Measurements from ENCODE around the gene VPS13D.

VPS13D gene

DNA sequence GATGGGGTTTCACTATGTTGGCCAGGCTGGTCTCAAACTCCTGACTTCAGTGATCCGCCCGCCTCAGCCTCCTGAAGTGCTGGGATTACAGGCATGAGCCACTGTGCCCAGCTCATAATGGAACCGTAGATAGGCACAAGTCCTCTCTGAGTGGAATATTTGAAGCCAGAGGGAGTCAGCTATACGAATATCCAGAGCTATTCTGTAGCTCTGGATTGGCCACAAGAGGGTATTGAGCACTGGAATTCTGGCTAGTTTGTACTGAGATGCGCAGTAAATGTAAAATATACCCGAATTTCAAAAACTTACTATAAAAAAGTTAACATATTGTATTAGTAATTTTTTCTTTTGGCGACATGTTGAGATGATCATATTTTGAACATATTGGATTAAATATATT is 851 bp upstream of the VPS13D start:
- Histone ChIP-seq H3K27me3 (no peaks in the 10 kb centered on the region), H3K27ac (no peak overlapping the region), H3K9me3 (no peaks in the 10 kb centered on the region), H3K36me3 (peaks cover 5% of the 10 kb centered on the region), H3K4me3 (ENCODE audit: low read depth in 1 of 2, low read length in 1 of 2) (no peak overlapping the region), H3K4me1 (ENCODE audit: control insufficient read depth in 1 of 2, insufficient read depth in 1 of 2, low read depth in 1 of 2, low read length in 1 of 2) (peaks cover 13 to 19% of the 10 kb centered on the region in 2 experiments)
- TF ChIP-seq, protein P1, sequence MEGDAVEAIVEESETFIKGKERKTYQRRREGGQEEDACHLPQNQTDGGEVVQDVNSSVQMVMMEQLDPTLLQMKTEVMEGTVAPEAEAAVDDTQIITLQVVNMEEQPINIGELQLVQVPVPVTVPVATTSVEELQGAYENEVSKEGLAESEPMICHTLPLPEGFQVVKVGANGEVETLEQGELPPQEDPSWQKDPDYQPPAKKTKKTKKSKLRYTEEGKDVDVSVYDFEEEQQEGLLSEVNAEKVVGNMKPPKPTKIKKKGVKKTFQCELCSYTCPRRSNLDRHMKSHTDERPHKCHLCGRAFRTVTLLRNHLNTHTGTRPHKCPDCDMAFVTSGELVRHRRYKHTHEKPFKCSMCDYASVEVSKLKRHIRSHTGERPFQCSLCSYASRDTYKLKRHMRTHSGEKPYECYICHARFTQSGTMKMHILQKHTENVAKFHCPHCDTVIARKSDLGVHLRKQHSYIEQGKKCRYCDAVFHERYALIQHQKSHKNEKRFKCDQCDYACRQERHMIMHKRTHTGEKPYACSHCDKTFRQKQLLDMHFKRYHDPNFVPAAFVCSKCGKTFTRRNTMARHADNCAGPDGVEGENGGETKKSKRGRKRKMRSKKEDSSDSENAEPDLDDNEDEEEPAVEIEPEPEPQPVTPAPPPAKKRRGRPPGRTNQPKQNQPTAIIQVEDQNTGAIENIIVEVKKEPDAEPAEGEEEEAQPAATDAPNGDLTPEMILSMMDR (IDR thresholded peaks at IDR 0.05) = no peak

DNA sequence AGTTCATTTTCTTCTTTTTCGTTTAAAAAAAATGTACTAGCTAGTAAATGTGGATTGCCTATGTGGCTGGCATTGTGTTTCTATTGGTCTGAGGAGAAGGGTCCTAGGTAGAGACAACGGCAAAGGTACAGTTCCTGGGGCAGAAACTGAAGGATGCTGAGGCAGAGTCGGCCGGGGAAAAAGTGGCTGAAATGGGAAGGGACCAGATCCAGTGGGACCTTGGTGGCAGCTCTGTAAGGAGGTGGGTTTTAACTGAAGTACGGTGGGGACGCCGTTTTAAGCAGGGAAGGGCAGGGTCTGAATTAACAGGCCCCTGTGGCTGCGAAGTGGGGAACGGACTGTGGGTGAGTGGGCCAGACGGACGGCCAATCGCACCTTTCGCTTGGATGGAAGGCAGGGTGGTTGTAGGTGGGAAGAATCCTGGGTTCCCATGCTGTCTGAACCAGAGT is 420 bp upstream of the VPS13D start:
- TF ChIP-seq, protein P1 (IDR thresholded peaks at IDR 0.05) = no peak
- Histone ChIP-seq H3K27ac (no peak overlapping the region), H3K27me3 (no peaks in the 10 kb centered on the region), H3K4me1 (ENCODE audit: control insufficient read depth in 1 of 2, insufficient read depth in 1 of 2, low read depth in 1 of 2, low read length in 1 of 2) (peaks cover 13 to 19% of the 10 kb centered on the region in 2 experiments), H3K36me3 (peaks cover 6% of the 10 kb centered on the region), H3K4me3 (ENCODE audit: low read depth in 1 of 2, low read length in 1 of 2) (peak overlapping the region; percentile 74 to 92), H3K9me3 (no peaks in the 10 kb centered on the region)

DNA sequence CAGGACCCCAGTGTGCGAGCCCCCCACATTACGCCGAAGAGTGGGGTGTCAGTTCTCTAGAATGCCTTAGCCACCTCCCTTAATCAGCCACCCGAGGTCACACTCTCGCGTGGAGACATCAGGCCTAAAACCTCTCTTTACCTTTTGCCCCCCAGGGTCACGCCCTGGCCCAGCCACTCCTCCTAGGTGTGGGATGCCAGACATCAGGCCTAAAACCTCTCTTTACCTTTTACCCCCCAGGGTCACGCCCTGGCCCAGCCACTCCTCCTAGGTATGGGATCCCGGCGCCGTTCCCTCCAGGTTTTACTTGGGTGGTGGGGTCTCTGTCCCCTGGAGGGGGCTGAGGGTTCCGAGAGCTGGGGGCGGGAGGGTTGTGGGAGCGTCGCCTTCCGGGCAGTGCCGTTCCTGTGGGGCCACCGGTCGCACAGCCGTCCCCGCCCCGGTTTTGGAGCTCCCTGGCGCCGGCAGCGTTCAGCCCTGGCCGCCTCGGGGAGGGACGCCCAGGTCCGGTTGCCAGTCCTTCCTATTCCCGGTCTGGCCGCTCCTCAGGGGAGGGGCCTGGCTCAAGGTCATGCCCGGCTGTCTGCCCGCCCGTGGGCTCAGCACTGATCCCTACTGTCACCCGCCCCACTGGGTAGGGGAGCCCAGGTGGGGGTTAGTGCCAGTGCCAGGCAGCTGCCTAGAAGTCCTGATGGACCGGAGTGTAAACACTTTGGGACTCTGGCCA is 882 bp downstream of the VPS13D start:
- TF ChIP-seq, protein P1 (IDR thresholded peaks at IDR 0.05) = no peak
- Histone ChIP-seq H3K4me3 (ENCODE audit: low read depth in 1 of 2, low read length in 1 of 2) (peak overlapping the region; percentile 74 to 92), H3K4me1 (ENCODE audit: control insufficient read depth in 1 of 2, insufficient read depth in 1 of 2, low read depth in 1 of 2, low read length in 1 of 2) (peaks cover 13 to 19% of the 10 kb centered on the region in 2 experiments), H3K36me3 (peaks cover 17% of the 10 kb centered on the region), H3K27me3 (no peaks in the 10 kb centered on the region), H3K27ac (peak overlapping the region; percentile 67), H3K9me3 (no peaks in the 10 kb centered on the region)

DNA sequence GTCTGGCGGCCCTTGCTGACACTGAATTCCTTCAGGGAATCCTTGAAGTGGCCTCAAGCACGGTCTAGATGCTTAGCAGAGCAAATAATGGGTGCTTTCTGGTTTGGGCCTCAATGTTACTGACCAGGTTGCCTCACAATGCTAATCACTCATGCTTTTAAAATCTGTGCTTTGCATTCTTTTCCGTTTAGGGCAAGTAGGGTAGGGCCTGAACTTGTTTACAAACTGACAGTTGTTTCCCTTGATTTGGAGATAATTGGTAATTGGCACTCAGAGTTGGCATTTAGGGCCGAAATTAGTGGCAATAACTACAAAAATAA is 1.4 kb downstream of the VPS13D start:
- peak overlapping the region; percentile 74 to 92 for H3K4me3 ChIP-seq (ENCODE audit: low read depth in 1 of 2, low read length in 1 of 2)
- H3K27ac ChIP-seq = peak overlapping the region; percentile 67
- no peaks in the 10 kb centered on the region for H3K9me3 ChIP-seq
- no peaks in the 10 kb centered on the region for H3K27me3 ChIP-seq
- TF ChIP-seq, protein P1 (IDR thresholded peaks at IDR 0.05) = no peak
- peaks cover 13 to 19% of the 10 kb centered on the region in 2 experiments for H3K4me1 ChIP-seq (ENCODE audit: control insufficient read depth in 1 of 2, insufficient read depth in 1 of 2, low read depth in 1 of 2, low read length in 1 of 2)
- peaks cover 22% of the 10 kb centered on the region for H3K36me3 ChIP-seq

DNA sequence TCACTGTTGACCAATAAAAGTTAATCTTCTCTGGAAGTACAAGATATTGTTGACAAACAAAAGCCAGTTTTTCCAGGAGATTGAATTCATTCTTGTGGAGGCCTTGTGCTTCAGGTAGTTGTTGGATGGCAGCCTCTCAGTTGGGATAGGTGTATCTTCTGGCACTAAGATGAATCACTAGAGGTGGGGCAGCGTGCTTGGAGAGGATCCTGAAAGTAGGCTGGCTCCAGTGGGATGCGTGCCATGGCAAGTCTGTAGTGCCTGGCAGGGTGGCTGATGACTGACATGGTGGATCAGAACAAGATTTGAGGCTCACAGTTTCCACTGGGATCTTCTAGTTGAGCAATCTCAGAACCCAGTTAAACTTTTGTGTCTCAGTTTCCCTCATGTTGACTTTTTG is 2.4 kb downstream of the VPS13D start:
- H3K9me3 ChIP-seq = no peaks in the 10 kb centered on the region
- H3K27me3 ChIP-seq = no peaks in the 10 kb centered on the region
- TF ChIP-seq, protein P1 (IDR thresholded peaks at IDR 0.05) = no peak
- no peak overlapping the region for H3K4me3 ChIP-seq (ENCODE audit: low read depth in 1 of 2, low read length in 1 of 2)
- H3K36me3 ChIP-seq = peaks cover 30% of the 10 kb centered on the region
- no peak overlapping the region for H3K27ac ChIP-seq
- peaks cover 13 to 19% of the 10 kb centered on the region in 2 experiments for H3K4me1 ChIP-seq (ENCODE audit: control insufficient read depth in 1 of 2, insufficient read depth in 1 of 2, low read depth in 1 of 2, low read length in 1 of 2)
